Parathyroid adenoma (tissue), 2 donors: ENCODE measurements around the gene FREM2.

Experiments
- H2AFZ ChIP-seq: fragments of 300-600 bp; sonication (generic); one replicate; pipeline ENCODE4 v1.7.0; 2017; ENCODE audit warnings: antibody characterized with exemption, mild to moderate bottlenecking
- H3K27ac ChIP-seq: fragments of 300-600 bp; sonication (generic); one replicate; pipeline ENCODE4 v1.7.0; 2017
- H3K27me3 ChIP-seq: fragments of 300-600 bp; sonication (generic); one replicate; pipeline ENCODE4 v1.7.0; 2017; ENCODE audit warnings: low read length; ENCODE audit not compliant: control insufficient read depth, insufficient read depth
- H3K36me3 ChIP-seq: fragments of 300-600 bp; sonication (generic); one replicate; pipeline ENCODE4 v1.7.0; 2017; ENCODE audit warnings: low read length; ENCODE audit not compliant: control insufficient read depth, insufficient read depth
- H3K4me1 ChIP-seq: fragments of 300-600 bp; sonication (generic); one replicate; pipeline ENCODE4 v1.7.0; 2017; ENCODE audit warnings: control low read depth
- H3K4me2 ChIP-seq: fragments of 300-600 bp; sonication (generic); one replicate; pipeline ENCODE4 v1.7.0; 2017; ENCODE audit warnings: low read length
- H3K4me3 ChIP-seq: fragments of 300-600 bp; sonication (generic); one replicate; pipeline ENCODE4 v1.7.0; 2017; ENCODE audit warnings: low read depth, low read length
- H3K79me2 ChIP-seq: fragments of 300-600 bp; sonication (generic); one replicate; pipeline ENCODE4 v1.7.0; 2017; ENCODE audit warnings: control low read depth
- H3K9ac ChIP-seq: fragments of 300-600 bp; sonication (generic); one replicate; pipeline ENCODE4 v1.7.0; 2017; ENCODE audit warnings: mild to moderate bottlenecking
- H3K9me3 ChIP-seq: fragments of 300-600 bp; sonication (generic); one replicate; pipeline ENCODE4 v1.7.0; 2017; ENCODE audit warnings: low read length; ENCODE audit not compliant: control insufficient read depth
- TF ChIP-seq, protein P1 (sequence below): fragments of 300-600 bp; sonication (generic); IDR thresholded peaks from one replicate; pipeline ENCODE4 v1.7.0; 2017; ENCODE audit warnings: antibody characterized with exemption, mild to moderate bottlenecking
- donor health status: primary hyperparathyroidism.

Gene FREM2

DNA sequence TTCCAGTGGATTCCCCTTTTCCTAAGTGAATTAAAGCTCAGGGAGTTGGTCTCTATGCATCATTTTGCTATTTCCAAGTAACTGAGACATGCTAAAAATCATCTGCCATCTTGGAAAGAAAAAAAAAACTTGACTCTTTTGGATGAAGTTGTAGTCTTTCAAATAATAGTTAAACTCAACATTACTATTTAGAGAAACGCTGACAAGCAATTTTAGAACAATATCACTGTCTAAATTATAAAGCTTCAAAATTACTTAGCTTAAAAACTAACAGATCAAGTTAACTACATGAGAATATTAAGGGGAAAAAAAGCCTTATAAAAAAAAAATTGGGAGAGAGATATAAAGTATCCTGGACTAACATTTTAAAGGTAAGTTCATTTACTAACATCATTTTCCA is 235.3 kb downstream of the FREM2 start:
- H3K36me3 ChIP-seq: no peaks in the 10 kb centered on the region
- TF ChIP-seq, protein P1, sequence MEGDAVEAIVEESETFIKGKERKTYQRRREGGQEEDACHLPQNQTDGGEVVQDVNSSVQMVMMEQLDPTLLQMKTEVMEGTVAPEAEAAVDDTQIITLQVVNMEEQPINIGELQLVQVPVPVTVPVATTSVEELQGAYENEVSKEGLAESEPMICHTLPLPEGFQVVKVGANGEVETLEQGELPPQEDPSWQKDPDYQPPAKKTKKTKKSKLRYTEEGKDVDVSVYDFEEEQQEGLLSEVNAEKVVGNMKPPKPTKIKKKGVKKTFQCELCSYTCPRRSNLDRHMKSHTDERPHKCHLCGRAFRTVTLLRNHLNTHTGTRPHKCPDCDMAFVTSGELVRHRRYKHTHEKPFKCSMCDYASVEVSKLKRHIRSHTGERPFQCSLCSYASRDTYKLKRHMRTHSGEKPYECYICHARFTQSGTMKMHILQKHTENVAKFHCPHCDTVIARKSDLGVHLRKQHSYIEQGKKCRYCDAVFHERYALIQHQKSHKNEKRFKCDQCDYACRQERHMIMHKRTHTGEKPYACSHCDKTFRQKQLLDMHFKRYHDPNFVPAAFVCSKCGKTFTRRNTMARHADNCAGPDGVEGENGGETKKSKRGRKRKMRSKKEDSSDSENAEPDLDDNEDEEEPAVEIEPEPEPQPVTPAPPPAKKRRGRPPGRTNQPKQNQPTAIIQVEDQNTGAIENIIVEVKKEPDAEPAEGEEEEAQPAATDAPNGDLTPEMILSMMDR: no peak
- no peaks in the 10 kb centered on the region for H3K4me1 ChIP-seq
- H3K27me3 ChIP-seq: no peaks in the 10 kb centered on the region
- no peak overlapping the region for H3K4me2 ChIP-seq
- no peaks in the 10 kb centered on the region for H3K9me3 ChIP-seq
- no peak overlapping the region for H3K9ac ChIP-seq
- H3K4me3 ChIP-seq: no peak overlapping the region
- H3K79me2 ChIP-seq: no peaks in the 10 kb centered on the region
- H2AFZ ChIP-seq: no peak overlapping the region
- no peak overlapping the region for H3K27ac ChIP-seq

DNA sequence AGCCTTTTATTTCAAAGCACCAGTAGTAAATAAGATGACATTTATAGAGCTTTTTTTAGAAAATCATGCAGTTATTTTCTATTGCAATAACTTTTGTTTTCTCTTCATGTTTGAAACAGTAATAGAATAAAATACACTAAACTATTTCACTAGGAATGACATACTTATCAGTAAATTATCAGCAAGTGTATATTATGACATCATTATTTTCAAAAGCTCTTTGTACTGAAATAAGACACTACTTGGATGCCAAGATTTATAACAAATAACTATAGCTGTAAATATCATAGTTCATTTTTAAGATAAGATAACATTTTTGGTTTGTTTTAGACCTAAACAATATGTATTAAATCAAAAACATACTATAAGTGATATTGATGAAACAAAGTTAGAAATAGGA is 246.9 kb downstream of the FREM2 start:
- H3K4me3 ChIP-seq: no peak overlapping the region
- no peaks in the 10 kb centered on the region for H3K27me3 ChIP-seq
- TF ChIP-seq, protein P1: no peak
- H3K27ac ChIP-seq: no peak overlapping the region
- H3K4me1 ChIP-seq: no peaks in the 10 kb centered on the region
- H3K9me3 ChIP-seq: no peaks in the 10 kb centered on the region
- H2AFZ ChIP-seq: no peak overlapping the region
- no peaks in the 10 kb centered on the region for H3K36me3 ChIP-seq
- H3K4me2 ChIP-seq: no peak overlapping the region
- no peaks in the 10 kb centered on the region for H3K79me2 ChIP-seq
- no peak overlapping the region for H3K9ac ChIP-seq
